ENCODE data around the gene TTC6.

GRCh38 chr14:37551119-37551518, 44.3 kb upstream of the TTC6 start:
- TF ChIP-seq CTCF (IDR thresholded peaks at IDR 0.05): no peak
- no peak for TF ChIP-seq EP300 (IDR thresholded peaks at IDR 0.05)
- no peak for TF ChIP-seq POLR2AphosphoS5 (IDR thresholded peaks at IDR 0.05)
- no peak for TF ChIP-seq POLR2A (IDR thresholded peaks at IDR 0.05)
